HepG2 (cell line): ENCODE data around the gene MEX3B. TPM values are rescaled to one million over a fixed set of nuclear protein-coding genes. Genes with fewer than 3 reads are reported as not detected.

Experiments
- ATAC-seq: fragments of 200-7000 bp; cut with Tn5 transposase; 3 replicates; pipeline ENCODE4 v1.9.1; 2020; ENCODE audit warnings: mild to moderate bottlenecking, moderate library complexity
- BruUV-seq: library from RNA; stranded (reverse); fragments of 400-500 nt; replicated peaks from 2 replicates; lab custom pipeline; 2021; lab: Mats Ljungman, UMichigan
- CTCF ChIA-PET: fragments of 300-600 bp; formaldehyde crosslinking; extraction: SDS; loops from one replicate; lab custom pipeline; 2021; ENCODE audit warnings: low total read pairs, inconsistent platforms, low intra/inter-chr PET ratio; lab: Yijun Ruan, JAX
- POLR2A ChIA-PET: fragments of 350-600 bp; sonication (Branson Sonifier 250); formaldehyde crosslinking; loops from one replicate; lab custom pipeline; 2020; ENCODE audit warnings: antibody characterized with exemption, inconsistent platforms; lab: Yijun Ruan, JAX
- DNase-seq: peaks from one replicate; pipeline ENCODE4 v3.0.0-alpha.2; 2015; ENCODE audit warnings: low spot score
- FAIRE-seq: peaks from 3 replicates; lab custom pipeline; 2011; peaks lifted over from hg19 to GRCh38; lab: Jason Lieb, UNC
- H2AFZ ChIP-seq: one replicate; pipeline ENCODE4 v1.6.1; 2011; ENCODE audit warnings: low read length, inconsistent platforms
- H3K27ac ChIP-seq: fragments of 300-600 bp; 3 replicates; pipeline ENCODE4 v1.8.0; 2011; ENCODE audit warnings: mixed run types, mild to moderate bottlenecking, mixed read lengths, low read length, inconsistent platforms; ENCODE audit not compliant: insufficient read depth; ENCODE audit errors: extremely low read length
- H3K27me3 ChIP-seq, 2 experiments: fragments of 200-600 bp in 1 of 2; 2 replicates in 1 of 2; 3 replicates in 1 of 2; pipeline versions ENCODE4 v1.6.0 to v1.8.0; 2011; ENCODE audit warnings: low read length in 2 of 2, mild to moderate bottlenecking in 2 of 2, moderate library complexity in 2 of 2, inconsistent platforms in 1 of 2; ENCODE audit not compliant: insufficient read depth in 2 of 2, control insufficient read depth in 1 of 2
- H3K36me3 ChIP-seq, 2 experiments: fragments of 200-600 bp in 1 of 2; replicated peaks in 1 of 2; 2 replicates in 1 of 2; 3 replicates in 1 of 2; pipeline versions ENCODE4 v1.5.1 to v1.8.0; 2011; ENCODE audit warnings: low read length in 2 of 2, inconsistent platforms in 1 of 2; ENCODE audit not compliant: insufficient read depth in 2 of 2, control insufficient read depth in 1 of 2
- H3K4me1 ChIP-seq: 2 replicates; pipeline ENCODE4 v1.5.1; 2012; ENCODE audit warnings: low read length, inconsistent platforms; ENCODE audit not compliant: insufficient read depth
- H3K4me2 ChIP-seq: 2 replicates; pipeline ENCODE4 v1.6.0; 2011; ENCODE audit warnings: low read depth, low read length, inconsistent platforms
- H3K4me3 ChIP-seq, 3 experiments: fragments of 200-600 bp in 1 of 3; sonication (generic), shearing (Covaris generic) in 1 of 3; replicated peaks in 1 of 3; 2 replicates each; pipeline ENCODE4 v1.5.1; 2011 to 2016; ENCODE audit warnings: low read length in 3 of 3, inconsistent platforms in 2 of 3, low read depth in 2 of 3, mild to moderate bottlenecking in 2 of 3, control low read depth in 1 of 3, mixed read lengths in 1 of 3; ENCODE audit not compliant: insufficient read depth in 1 of 3
- H3K79me2 ChIP-seq: one replicate; pipeline ENCODE4 v1.6.1; 2011; ENCODE audit warnings: low read length, inconsistent platforms; ENCODE audit not compliant: insufficient read depth
- H3K9ac ChIP-seq: 2 replicates; pipeline ENCODE4 v1.6.0; 2011; ENCODE audit warnings: mild to moderate bottlenecking, low read depth, low read length, inconsistent platforms; ENCODE audit not compliant: insufficient read depth
- H3K9me3 ChIP-seq: 2 replicates; pipeline ENCODE4 v1.5.1; 2012; ENCODE audit warnings: mild to moderate bottlenecking, low read length
- H4K20me1 ChIP-seq: 2 replicates; pipeline ENCODE4 v1.6.0; 2011; ENCODE audit warnings: inconsistent platforms, mild to moderate bottlenecking, low read length, moderate library complexity; ENCODE audit not compliant: insufficient read depth
- CREM ChIP-seq, 2 experiments: sonication (generic) in 1 of 2; formaldehyde crosslinking in 1 of 2; IDR thresholded peaks; 2 replicates each; pipeline versions ENCODE4 v1.4.0 to v1.6.1; 2016 to 2020; ENCODE audit warnings: antibody characterized with exemption in 1 of 2, mild to moderate bottlenecking in 1 of 2, missing genetic modification reagents in 1 of 2
- NFATC3 ChIP-seq: sonication (generic); formaldehyde crosslinking; IDR thresholded peaks from 2 replicates; pipeline ENCODE4 v1.5.1; 2020; ENCODE audit warnings: mild to moderate bottlenecking, missing genetic modification reagents
- NFE2 ChIP-seq: sonication (generic); formaldehyde crosslinking; IDR thresholded peaks from 2 replicates; pipeline ENCODE4 v1.4.0; 2020; ENCODE audit warnings: missing genetic modification reagents
- NFIC ChIP-seq: IDR thresholded peaks from 2 replicates; pipeline ENCODE4 v1.6.1; 2012; ENCODE audit warnings: mild to moderate bottlenecking, low read length, inconsistent platforms
- PHF5A ChIP-seq: IDR thresholded peaks from one replicate; pipeline ENCODE4 v1.6.1; 2018; ENCODE audit warnings: low read depth, missing genetic modification reagents; ENCODE audit not compliant: unreplicated experiment
- PLRG1 ChIP-seq: fragments of 450-650 bp; conservative IDR thresholded peaks from 2 replicates; pipeline ENCODE4 v1.6.1; 2016
- SNAPC5 ChIP-seq: sonication (generic); formaldehyde crosslinking; IDR thresholded peaks from 2 replicates; pipeline ENCODE4 v1.8.1; 2023; ENCODE audit warnings: mild to moderate bottlenecking, missing genetic modification reagents, borderline replicate concordance
- ZBTB1 ChIP-seq: sonication (generic); formaldehyde crosslinking; IDR thresholded peaks from 2 replicates; pipeline ENCODE4 v1.4.0; 2020; ENCODE audit warnings: missing genetic modification reagents, borderline replicate concordance
- ZBTB8A ChIP-seq: sonication (generic); formaldehyde crosslinking; IDR thresholded peaks from 2 replicates; pipeline ENCODE4 v1.4.0; 2020; ENCODE audit warnings: mild to moderate bottlenecking, low read depth, missing genetic modification reagents, borderline replicate concordance
- ZNF232 ChIP-seq: sonication (generic); formaldehyde crosslinking; IDR thresholded peaks from 2 replicates; pipeline ENCODE4 v1.4.0; 2020; ENCODE audit warnings: missing genetic modification reagents, borderline replicate concordance
- ZNF530 ChIP-seq: sonication (generic); formaldehyde crosslinking; IDR thresholded peaks from 2 replicates; pipeline ENCODE4 v1.5.0; 2020; ENCODE audit warnings: low read depth, mild to moderate bottlenecking, missing genetic modification reagents
- ZNF784 ChIP-seq: sonication (generic); formaldehyde crosslinking; IDR thresholded peaks from 2 replicates; pipeline ENCODE4 v1.5.1; 2020; ENCODE audit warnings: missing genetic modification reagents, mild to moderate bottlenecking, borderline replicate concordance
- ZNF841 ChIP-seq: sonication (generic); formaldehyde crosslinking; IDR thresholded peaks from 2 replicates; pipeline ENCODE4 v1.8.1; 2023; ENCODE audit warnings: missing genetic modification reagents, borderline replicate concordance
- WGBS: methylation state at CpG from one replicate; pipeline ENCODE4 v1.1.6; 2017; ENCODE audit warnings: low lambda C conversion rate; 5-methylcytosine and 5-hydroxymethylcytosine counted together
- in situ Hi-C: cut with HindIII; loops from 2 replicates; pipeline ENCODE4 v1.10.0; 2017; ENCODE audit warnings: low pct_unique_long_range_greater_than_20kb; ENCODE audit not compliant: extremely low pct_ligation_motif_present
- intact Hi-C: fragments of 100-400 bp; cut with micrococcal nuclease; formaldehyde crosslinking; loops from one replicate; pipeline ENCODE4 v1.10.0; 2022; ENCODE audit not compliant: unreplicated experiment
- polyA plus RNA-seq, 8 experiments: library from polyadenylated mRNA; depleted of rRNA in 3 of 8; stranded (reverse) in 7 of 8; unstranded in 1 of 8; fragments of >200 nt; fragmentation: Illumina TruSeq in 4 of 8; extraction: Trizol in 4 of 8; gene quantifications; 2 replicates each; pipeline versions ENCODE4 v1.2.1 to v1.2.3, GENCODE V29; 2011 to 2016; ENCODE audit warnings: low read depth in 4 of 8, missing spikeins in 1 of 8, mixed read lengths in 1 of 8; ENCODE audit not compliant: insufficient read depth in 1 of 8
- total RNA-seq, 5 experiments: library from RNA; depleted of rRNA; stranded (reverse); fragments of >200 nt; fragmentation: Illumina TruSeq; extraction: Trizol; gene quantifications; 2 replicates each; pipeline ENCODE4 v1.2.3, GENCODE V29; 2016; ENCODE audit warnings: low read depth in 1 of 5
- TF ChIP-seq, protein P1 (sequence below): IDR thresholded peaks from 2 replicates; pipeline ENCODE4 v1.6.1; 2018; ENCODE audit warnings: missing genetic modification reagents, mild to moderate bottlenecking, missing compliant biosample characterization
- TF ChIP-seq, protein P2 (sequence below): sonication (generic); formaldehyde crosslinking; IDR thresholded peaks from 2 replicates; pipeline ENCODE4 v1.4.0; 2020; ENCODE audit warnings: low read depth, missing genetic modification reagents
- TF ChIP-seq, protein P3 (sequence below): sonication (generic); formaldehyde crosslinking; IDR thresholded peaks from 2 replicates; pipeline ENCODE4 v1.9.0; 2022; ENCODE audit warnings: low read depth, missing genetic modification reagents

Gene MEX3B
- total and polyA plus RNA-seq, 2 of the 13 experiments (the other 11 are each of a cell fraction or from before 2014, with no cell fraction given): 0.48 to 0.62 TPM

DNA sequence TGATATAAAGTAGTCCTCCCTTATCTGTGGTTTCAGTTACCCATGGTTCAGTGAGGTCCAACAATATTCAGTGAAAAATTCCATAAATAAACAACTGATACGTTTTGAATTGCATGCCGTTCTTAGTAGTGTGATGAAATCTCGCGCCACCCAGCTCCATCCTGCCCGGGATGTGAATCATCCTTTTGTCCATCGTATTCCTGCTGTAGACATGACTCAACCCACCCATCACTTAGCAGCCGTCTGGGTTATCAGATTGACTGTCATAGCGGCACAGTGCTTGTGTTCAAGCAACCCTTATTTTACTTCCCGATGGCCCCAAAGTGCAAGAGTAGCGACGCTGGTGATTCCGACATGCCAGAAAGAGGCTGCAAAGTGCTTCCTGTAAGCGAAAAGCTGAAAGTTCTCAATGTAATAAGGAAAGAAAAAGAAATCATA lies 48.0 kb upstream of the MEX3B start (continued):
- TF ChIP-seq ZNF784 (CRISPR knock-in tag): no peak
- TF ChIP-seq, all 625 proteins: peak for 3

- CTCF ChIA-PET: no interaction called here
- no peaks in the 10 kb centered on the region for H3K79me2 ChIP-seq
- H3K36me3 ChIP-seq: no peaks in the 10 kb centered on the region
- H3K27ac ChIP-seq: no peak overlapping the region
- BruUV-seq: no TSS peak
- no peak overlapping the region for H2AFZ ChIP-seq
- H3K4me3 ChIP-seq: no peak overlapping the region
- POLR2A ChIA-PET: no interaction called here
- no peak overlapping the region for H3K9ac ChIP-seq
- intact Hi-C loops: no loop called here
- FAIRE-seq (no peak), ATAC-seq (no peak), DNase-seq (no peak)
- WGBS: 25% methylated on average over 5 of the region's 5 CpGs
- no peak overlapping the region for H3K4me2 ChIP-seq
- H3K4me1 ChIP-seq: no peaks in the 10 kb centered on the region
- H3K27me3 ChIP-seq: peaks cover 1 to 22% of the 10 kb centered on the region in 2 experiments; a peak in 2 of 5 replicates
- in situ Hi-C loops: no loop called here
- no peaks in the 10 kb centered on the region for H3K9me3 ChIP-seq
- H4K20me1 ChIP-seq: no peaks in the 10 kb centered on the region
- TF ChIP-seq ZNF841 (no peak), PHF5A (CRISPR knock-in tag) (no peak), ZBTB1 (no peak), SNAPC5 (CRISPR knock-in tag) (no peak), PLRG1 (no peak), NFE2 (no peak), ZBTB8A (CRISPR knock-in tag) (no peak), ZNF530 (CRISPR knock-in tag) (no peak), NFIC (no peak), ZNF232 (CRISPR knock-in tag) (no peak), CREM (IDR thresholded peaks at IDR 0.05) (no peak), CREM (CRISPR knock-in tag; IDR thresholded peaks at IDR 0.05) (no peak), NFATC3 (CRISPR knock-in tag) (no peak)
- TF ChIP-seq, protein P1, sequence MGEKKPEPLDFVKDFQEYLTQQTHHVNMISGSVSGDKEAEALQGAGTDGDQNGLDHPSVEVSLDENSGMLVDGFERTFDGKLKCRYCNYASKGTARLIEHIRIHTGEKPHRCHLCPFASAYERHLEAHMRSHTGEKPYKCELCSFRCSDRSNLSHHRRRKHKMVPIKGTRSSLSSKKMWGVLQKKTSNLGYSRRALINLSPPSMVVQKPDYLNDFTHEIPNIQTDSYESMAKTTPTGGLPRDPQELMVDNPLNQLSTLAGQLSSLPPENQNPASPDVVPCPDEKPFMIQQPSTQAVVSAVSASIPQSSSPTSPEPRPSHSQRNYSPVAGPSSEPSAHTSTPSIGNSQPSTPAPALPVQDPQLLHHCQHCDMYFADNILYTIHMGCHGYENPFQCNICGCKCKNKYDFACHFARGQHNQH (CRISPR knock-in tag): no peak
- TF ChIP-seq, protein P2, sequence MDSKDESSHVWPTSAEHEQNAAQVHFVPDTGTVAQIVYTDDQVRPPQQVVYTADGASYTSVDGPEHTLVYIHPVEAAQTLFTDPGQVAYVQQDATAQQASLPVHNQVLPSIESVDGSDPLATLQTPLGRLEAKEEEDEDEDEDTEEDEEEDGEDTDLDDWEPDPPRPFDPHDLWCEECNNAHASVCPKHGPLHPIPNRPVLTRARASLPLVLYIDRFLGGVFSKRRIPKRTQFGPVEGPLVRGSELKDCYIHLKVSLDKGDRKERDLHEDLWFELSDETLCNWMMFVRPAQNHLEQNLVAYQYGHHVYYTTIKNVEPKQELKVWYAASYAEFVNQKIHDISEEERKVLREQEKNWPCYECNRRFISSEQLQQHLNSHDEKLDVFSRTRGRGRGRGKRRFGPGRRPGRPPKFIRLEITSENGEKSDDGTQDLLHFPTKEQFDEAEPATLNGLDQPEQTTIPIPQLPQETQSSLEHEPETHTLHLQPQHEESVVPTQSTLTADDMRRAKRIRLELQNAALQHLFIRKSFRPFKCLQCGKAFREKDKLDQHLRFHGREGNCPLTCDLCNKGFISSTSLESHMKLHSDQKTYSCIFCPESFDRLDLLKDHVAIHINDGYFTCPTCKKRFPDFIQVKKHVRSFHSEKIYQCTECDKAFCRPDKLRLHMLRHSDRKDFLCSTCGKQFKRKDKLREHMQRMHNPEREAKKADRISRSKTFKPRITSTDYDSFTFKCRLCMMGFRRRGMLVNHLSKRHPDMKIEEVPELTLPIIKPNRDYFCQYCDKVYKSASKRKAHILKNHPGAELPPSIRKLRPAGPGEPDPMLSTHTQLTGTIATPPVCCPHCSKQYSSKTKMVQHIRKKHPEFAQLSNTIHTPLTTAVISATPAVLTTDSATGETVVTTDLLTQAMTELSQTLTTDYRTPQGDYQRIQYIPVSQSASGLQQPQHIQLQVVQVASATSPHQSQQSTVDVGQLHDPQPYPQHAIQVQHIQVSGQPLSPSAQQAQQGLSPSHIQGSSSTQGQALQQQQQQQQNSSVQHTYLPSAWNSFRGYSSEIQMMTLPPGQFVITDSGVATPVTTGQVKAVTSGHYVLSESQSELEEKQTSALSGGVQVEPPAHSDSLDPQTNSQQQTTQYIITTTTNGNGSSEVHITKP (CRISPR knock-in tag): no peak
- TF ChIP-seq, protein P3, sequence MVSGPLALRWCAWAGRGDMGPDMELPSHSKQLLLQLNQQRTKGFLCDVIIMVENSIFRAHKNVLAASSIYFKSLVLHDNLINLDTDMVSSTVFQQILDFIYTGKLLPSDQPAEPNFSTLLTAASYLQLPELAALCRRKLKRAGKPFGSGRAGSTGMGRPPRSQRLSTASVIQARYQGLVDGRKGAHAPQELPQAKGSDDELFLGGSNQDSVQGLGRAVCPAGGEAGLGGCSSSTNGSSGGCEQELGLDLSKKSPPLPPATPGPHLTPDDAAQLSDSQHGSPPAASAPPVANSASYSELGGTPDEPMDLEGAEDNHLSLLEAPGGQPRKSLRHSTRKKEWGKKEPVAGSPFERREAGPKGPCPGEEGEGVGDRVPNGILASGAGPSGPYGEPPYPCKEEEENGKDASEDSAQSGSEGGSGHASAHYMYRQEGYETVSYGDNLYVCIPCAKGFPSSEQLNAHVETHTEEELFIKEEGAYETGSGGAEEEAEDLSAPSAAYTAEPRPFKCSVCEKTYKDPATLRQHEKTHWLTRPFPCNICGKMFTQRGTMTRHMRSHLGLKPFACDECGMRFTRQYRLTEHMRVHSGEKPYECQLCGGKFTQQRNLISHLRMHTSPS (CRISPR knock-in tag): no peak
Measured at GRCh38 chr15:82093325-82093724, 47.5 kb upstream of the MEX3B start.
